ENCODE measurements around the gene SLC29A1.
"Not testable (repeated sequence)": the region's sequence is repeated elsewhere in the genome, so short reads cannot be mapped to it uniquely, and the experiment has no call there.

Gene SLC29A1

GRCh38 chr6:44182911-44183390, 40.4 kb upstream of the SLC29A1 start:
- TF ChIP-seq CTCF (IDR thresholded peaks at IDR 0.05; ENCODE audit: poor library complexity, severe bottlenecking), result no peak
- ATAC-seq (ENCODE audit: low read depth) (no peak), DNase-seq (ENCODE audit: low spot score) (no peak)
- Histone ChIP-seq H3K4me3 (ENCODE audit: severe bottlenecking) (no peak overlapping the region), H3K9me3 (ENCODE audit: severe bottlenecking) (no peaks in the 10 kb centered on the region), H3K36me3 (ENCODE audit: low read depth) (no peaks in the 10 kb centered on the region), H3K27me3 (ENCODE audit: insufficient read depth, poor library complexity, severe bottlenecking) (no peaks in the 10 kb centered on the region), H3K4me1 (ENCODE audit: insufficient read depth, poor library complexity, severe bottlenecking) (peaks cover 4% of the 10 kb centered on the region), H3K27ac (ENCODE audit: poor library complexity, severe bottlenecking) (no peak overlapping the region)

- DNase-seq (ENCODE audit: low spot score), result no peak
- Histone ChIP-seq H3K27me3 (ENCODE audit: insufficient read depth, poor library complexity, severe bottlenecking) (no peaks in the 10 kb centered on the region), H3K9me3 (ENCODE audit: severe bottlenecking) (no peaks in the 10 kb centered on the region), H3K36me3 (ENCODE audit: low read depth) (no peaks in the 10 kb centered on the region), H3K4me1 (ENCODE audit: insufficient read depth, poor library complexity, severe bottlenecking) (no peaks in the 10 kb centered on the region), H3K4me3 (ENCODE audit: severe bottlenecking) (no peak overlapping the region), H3K27ac (ENCODE audit: poor library complexity, severe bottlenecking) (no peak overlapping the region)
- ATAC-seq (ENCODE audit: low read depth), result no peak
- no peak for TF ChIP-seq CTCF (IDR thresholded peaks at IDR 0.05; ENCODE audit: poor library complexity, severe bottlenecking)
Observed at GRCh38 chr6:44183783-44184182, 39.6 kb upstream of the SLC29A1 start.

GRCh38 chr6:44185356-44185755, 38.0 kb upstream of the SLC29A1 start:
- not testable (repeated sequence) for ATAC-seq (ENCODE audit: low read depth); H3K36me3 ChIP-seq (ENCODE audit: low read depth); H3K9me3 ChIP-seq (ENCODE audit: severe bottlenecking); H3K4me3 ChIP-seq (ENCODE audit: severe bottlenecking); H3K27ac ChIP-seq (ENCODE audit: poor library complexity, severe bottlenecking); DNase-seq (ENCODE audit: low spot score); H3K4me1 ChIP-seq (ENCODE audit: insufficient read depth, poor library complexity, severe bottlenecking); H3K27me3 ChIP-seq (ENCODE audit: insufficient read depth, poor library complexity, severe bottlenecking)

- TF ChIP-seq CTCF (IDR thresholded peaks at IDR 0.05; ENCODE audit: poor library complexity, severe bottlenecking), result no peak
- no peak for DNase-seq (ENCODE audit: low spot score)
- H3K36me3 ChIP-seq (ENCODE audit: low read depth), result no peaks in the 10 kb centered on the region
- H3K9me3 ChIP-seq (ENCODE audit: severe bottlenecking), result no peaks in the 10 kb centered on the region
- no peak overlapping the region for H3K4me3 ChIP-seq (ENCODE audit: severe bottlenecking)
- H3K4me1 ChIP-seq (ENCODE audit: insufficient read depth, poor library complexity, severe bottlenecking), result no peaks in the 10 kb centered on the region
- no peak overlapping the region for H3K27ac ChIP-seq (ENCODE audit: poor library complexity, severe bottlenecking)
- ATAC-seq (ENCODE audit: low read depth), result no peak
- H3K27me3 ChIP-seq (ENCODE audit: insufficient read depth, poor library complexity, severe bottlenecking), result no peaks in the 10 kb centered on the region
Observed at GRCh38 chr6:44185953-44186634, 37.3 kb upstream of the SLC29A1 start.

GRCh38 chr6:44186635-44187025, 36.8 kb upstream of the SLC29A1 start:
- Histone ChIP-seq H3K27ac (ENCODE audit: poor library complexity, severe bottlenecking) (no peak overlapping the region), H3K27me3 (ENCODE audit: insufficient read depth, poor library complexity, severe bottlenecking) (no peaks in the 10 kb centered on the region), H3K36me3 (ENCODE audit: low read depth) (no peaks in the 10 kb centered on the region), H3K9me3 (ENCODE audit: severe bottlenecking) (no peaks in the 10 kb centered on the region), H3K4me1 (ENCODE audit: insufficient read depth, poor library complexity, severe bottlenecking) (no peaks in the 10 kb centered on the region), H3K4me3 (ENCODE audit: severe bottlenecking) (no peak overlapping the region)
- DNase-seq (ENCODE audit: low spot score) (no peak), ATAC-seq (ENCODE audit: low read depth) (no peak)
- TF ChIP-seq CTCF (IDR thresholded peaks at IDR 0.05; ENCODE audit: poor library complexity, severe bottlenecking), result no peak
